GM06990 (cell line): ENCODE measurements around the gene CPNE5.

Experiments
- DNase-seq: peaks from one replicate; pipeline ENCODE4 v3.0.0-alpha.2; 2011; ENCODE audit not compliant: insufficient read length; ENCODE audit errors: extremely low read depth
- H3K27me3 ChIP-seq: replicated peaks from 2 replicates; pipeline ENCODE4 v1.6.0; 2011; ENCODE audit warnings: low read length; ENCODE audit not compliant: control insufficient read depth, insufficient read depth
- H3K36me3 ChIP-seq: 2 replicates; pipeline ENCODE4 v1.5.1; 2011; ENCODE audit warnings: low read length; ENCODE audit not compliant: control insufficient read depth, insufficient read depth
- H3K4me3 ChIP-seq: replicated peaks from 2 replicates; pipeline ENCODE4 v1.5.1; 2011; ENCODE audit warnings: low read depth, mild to moderate bottlenecking, control low read depth, low read length
- CTCF ChIP-seq: IDR thresholded peaks from 2 replicates; pipeline ENCODE4 v1.5.1; 2011; ENCODE audit warnings: low read length, control low read depth, mild to moderate bottlenecking, inconsistent platforms; ENCODE audit not compliant: insufficient read depth, poor library complexity, severe bottlenecking

The CPNE5 gene

GRCh38 chr6:36852481-36853147, 13.4 kb upstream of the CPNE5 start:
- Histone ChIP-seq H3K4me3 (no peak overlapping the region), H3K27me3 (no peaks in the 10 kb centered on the region), H3K36me3 (peaks cover 16% of the 10 kb centered on the region)
- no peak for TF ChIP-seq CTCF
- DNase-seq = no peak

- DNase-seq = no peak
- no peak for TF ChIP-seq CTCF
- no peak overlapping the region for H3K4me3 ChIP-seq
- peaks cover 16% of the 10 kb centered on the region for H3K36me3 ChIP-seq
- no peaks in the 10 kb centered on the region for H3K27me3 ChIP-seq
Observed at GRCh38 chr6:36851626-36852025, 12.4 kb upstream of the CPNE5 start.

- peak; percentile 74 for TF ChIP-seq CTCF
- DNase-seq = no peak
- no peaks in the 10 kb centered on the region for H3K27me3 ChIP-seq
- H3K36me3 ChIP-seq = peaks cover 13% of the 10 kb centered on the region
- no peak overlapping the region for H3K4me3 ChIP-seq
Observed at GRCh38 chr6:36851149-36851614, 11.9 kb upstream of the CPNE5 start.

GRCh38 chr6:36850021-36850420, 10.8 kb upstream of the CPNE5 start:
- DNase-seq = no peak
- no peak for TF ChIP-seq CTCF

GRCh38 chr6:36848658-36849441, 9.6 kb upstream of the CPNE5 start:
- no peak for DNase-seq
- H3K27me3 ChIP-seq = no peaks in the 10 kb centered on the region
- no peak for TF ChIP-seq CTCF
- peaks cover 6% of the 10 kb centered on the region for H3K36me3 ChIP-seq
- no peak overlapping the region for H3K4me3 ChIP-seq

More at GRCh38 chr6:36850021-36850420, 10.8 kb upstream of the CPNE5 start:
- Histone ChIP-seq H3K4me3 (no peak overlapping the region), H3K36me3 (peaks cover 6% of the 10 kb centered on the region), H3K27me3 (no peaks in the 10 kb centered on the region)
